GM18868 (cell line): ENCODE data around the gene RAB2B.

Source experiments
- ATAC-seq: cut with Tn5 transposase; IDR thresholded peaks from one replicate; pipeline ENCODE4 v1.9.1; 2021; ENCODE audit warnings: mild to moderate bottlenecking, moderate library complexity; ENCODE audit not compliant: unreplicated experiment

RAB2B gene

GRCh38 chr14:21476925-21477681, at the start of gene RAB2B, which contains the start of gene TOX4:
Gene RAB2B (minus strand): TSS chr14:21476959. CDS start chr14:21476872, 87 bp downstream.
Gene TOX4 (plus strand): TSS chr14:21477195. CDS start chr14:21477279, 84 bp downstream.
- ATAC-seq = peak; percentile 99

DNA sequence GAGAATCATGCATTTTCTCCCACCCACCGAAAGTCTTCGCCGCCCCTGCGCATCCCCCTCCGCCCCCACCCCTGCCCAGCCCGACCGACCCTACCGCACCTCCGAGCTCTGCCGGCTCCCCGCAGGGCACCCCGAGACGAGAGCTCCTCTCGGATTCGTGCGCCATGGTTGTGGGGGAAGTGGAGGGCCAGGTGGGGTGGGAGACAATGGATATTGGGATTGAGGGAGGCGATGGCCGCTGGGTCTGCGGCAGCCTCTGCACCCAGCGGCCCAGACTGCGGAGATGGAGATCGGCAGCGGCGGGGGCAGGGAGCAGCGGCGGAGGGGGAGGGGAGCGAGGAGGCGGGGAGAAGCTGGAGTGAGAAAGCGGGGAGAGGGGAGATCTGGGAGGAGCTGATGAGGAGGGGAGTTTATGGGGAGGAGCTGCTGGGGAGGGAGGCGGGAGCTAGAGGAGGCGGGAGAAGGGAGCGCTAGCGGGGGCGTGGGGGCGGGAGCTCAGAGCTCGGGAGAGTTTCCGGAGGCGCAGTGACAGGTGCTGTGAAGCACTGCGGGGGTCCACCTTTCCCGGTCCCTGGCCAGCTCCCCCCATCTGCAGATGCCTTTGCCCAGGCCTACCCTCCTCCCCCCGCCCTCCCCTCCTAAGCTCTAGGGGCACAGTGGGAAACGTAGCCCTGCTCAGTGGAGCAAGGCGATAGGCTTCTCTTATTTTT, 49.4 kb upstream of the RAB2B start, which contains the start of gene SALL2:
TSS of gene SALL2 (minus strand) at position 385 of the 710 bp plus-strand sequence. CDS start at position 166, 219 bp downstream.
- ATAC-seq = peak; percentile 81

- no peak for ATAC-seq
Observed at GRCh38 chr14:21525571-21525961, 48.8 kb upstream of the RAB2B start.

GRCh38 chr14:21524575-21525490, 48.1 kb upstream of the RAB2B start:
- no peak for ATAC-seq

GRCh38 chr14:21523203-21523602, 46.4 kb upstream of the RAB2B start:
- no peak for ATAC-seq

GRCh38 chr14:21521501-21521900, 44.7 kb upstream of the RAB2B start:
- no peak for ATAC-seq

GRCh38 chr14:21520767-21521166, 44.0 kb upstream of the RAB2B start:
- no peak for ATAC-seq

DNA sequence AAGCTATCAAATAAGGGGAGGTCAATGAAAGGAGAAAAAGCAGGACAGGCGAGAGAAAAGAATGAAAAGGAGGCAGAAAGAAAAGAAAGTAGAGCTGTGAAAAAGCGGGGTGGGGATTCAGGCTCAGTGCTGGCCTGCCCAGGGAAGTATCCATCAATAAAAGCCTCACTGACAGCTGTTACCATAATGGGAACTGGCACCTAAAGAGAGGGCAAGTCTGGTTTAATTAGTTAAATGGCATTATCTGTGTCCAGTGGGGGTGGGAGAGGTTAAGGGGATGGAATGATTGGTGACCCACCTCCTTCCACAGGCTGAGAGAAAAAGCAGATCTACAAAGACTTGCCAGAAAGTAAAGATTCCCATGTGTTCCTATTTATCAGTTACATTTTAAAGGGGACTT, 42.0 kb upstream of the RAB2B start:
- ATAC-seq = no peak

- no peak for ATAC-seq
Observed at GRCh38 chr14:21514341-21514740, 37.6 kb upstream of the RAB2B start.

- peak; percentile 99 for ATAC-seq
Observed at GRCh38 chr14:21510735-21511657, 34.2 kb upstream of the RAB2B start, which contains the start of gene METTL3. Gene METTL3 (minus strand): TSS chr14:21511340. CDS start chr14:21511223, 117 bp downstream.

- ATAC-seq = no peak
Observed at GRCh38 chr14:21509432-21510143, 32.8 kb upstream of the RAB2B start.

GRCh38 chr14:21506557-21506956, 29.8 kb upstream of the RAB2B start:
- ATAC-seq = no peak

GRCh38 chr14:21505012-21505553, 28.3 kb upstream of the RAB2B start:
- ATAC-seq = peak; percentile 95

- no peak for ATAC-seq
Observed at GRCh38 chr14:21503376-21503775, 26.6 kb upstream of the RAB2B start.

DNA sequence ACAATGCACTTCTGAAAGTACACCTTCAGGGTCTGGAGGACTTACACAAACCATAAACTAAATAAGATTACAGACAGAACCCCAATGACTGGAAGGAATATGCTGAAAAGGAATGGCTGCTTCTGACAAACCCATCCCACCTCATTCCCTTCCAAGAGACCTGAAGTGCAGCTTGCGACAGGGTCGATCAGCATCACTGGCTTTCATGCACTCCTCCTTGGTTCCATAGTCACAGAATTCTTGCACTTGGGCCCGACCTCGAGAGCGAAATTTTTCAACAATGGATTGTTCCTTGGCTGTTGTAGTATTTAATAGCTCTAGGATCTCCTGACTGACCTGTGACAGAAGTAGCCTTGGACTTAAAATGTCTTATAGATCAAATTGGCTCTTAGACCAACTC, 24.8 kb upstream of the RAB2B start:
- ATAC-seq = no peak

DNA sequence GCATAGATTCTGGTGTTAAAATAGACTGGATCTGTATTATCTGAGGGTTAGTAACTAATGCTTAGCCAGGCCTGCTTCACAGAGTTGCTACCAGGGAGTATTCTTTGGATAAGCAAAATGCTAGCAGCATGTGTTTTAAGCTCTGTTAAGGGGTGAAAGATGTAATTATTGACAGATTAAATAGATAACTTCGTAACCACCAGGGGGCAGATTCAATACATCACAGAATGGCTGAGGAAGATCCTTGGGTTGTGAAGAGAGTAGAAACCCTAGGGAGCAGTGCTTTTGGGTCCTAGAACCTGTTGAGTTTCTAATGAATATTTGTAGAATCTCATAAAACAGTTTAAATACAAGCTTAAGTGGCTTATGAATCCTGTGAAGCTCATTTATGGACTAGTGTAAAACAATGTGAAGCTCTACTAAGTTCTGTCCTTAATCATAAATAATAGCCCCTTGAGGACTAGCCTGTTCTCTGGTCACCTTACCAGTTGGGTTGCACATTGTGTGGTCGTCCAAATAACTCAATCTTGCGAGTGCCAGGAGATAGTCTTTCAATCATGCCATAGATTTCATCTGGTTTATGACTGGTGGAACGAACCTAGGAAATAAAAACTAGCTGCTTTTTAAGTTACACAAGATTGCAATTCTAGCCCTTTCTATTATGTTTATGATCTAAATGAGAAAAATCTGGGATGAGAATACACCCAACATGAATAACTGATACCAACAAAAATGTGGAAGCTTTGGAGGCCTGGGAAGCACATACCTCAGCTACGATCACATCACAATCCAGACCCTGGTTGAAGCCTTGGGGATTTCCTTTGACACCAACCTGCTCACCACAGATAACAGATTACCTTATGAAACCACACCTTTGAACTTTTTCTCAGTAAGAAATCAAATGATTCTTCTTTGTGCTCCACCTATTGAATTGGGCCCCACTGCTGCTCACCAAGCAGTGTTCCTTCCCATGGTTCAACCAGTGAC, 22.1 kb upstream of the RAB2B start:
- no peak for ATAC-seq

- no peak for ATAC-seq
Observed at GRCh38 chr14:21496453-21496852, 19.7 kb upstream of the RAB2B start.
